MM.1S (cell line): ENCODE measurements around the gene RASGRF2.

Source experiments
- DNase-seq: peaks from one replicate; pipeline ENCODE4 v3.0.0-alpha.2; 2015
- H2AFZ ChIP-seq: fragments of 300-600 bp; sonication (generic); 2 replicates; pipeline ENCODE4 v1.6.0; 2016; ENCODE audit warnings: antibody characterized with exemption, low read length
- H3F3A ChIP-seq: fragments of 300-600 bp; sonication (generic); 2 replicates; pipeline ENCODE4 v1.6.1; 2016; ENCODE audit warnings: mild to moderate bottlenecking, antibody characterized with exemption, low read length, moderate library complexity, mixed read lengths; ENCODE audit not compliant: insufficient read depth
- H3K27ac ChIP-seq: fragments of 300-600 bp; sonication (generic); 2 replicates; pipeline ENCODE4 v1.5.1; 2016; ENCODE audit warnings: mild to moderate bottlenecking, low read length
- H3K27me3 ChIP-seq: fragments of 300-600 bp; sonication (generic); replicated peaks from 2 replicates; pipeline ENCODE4 v1.6.0; 2016; ENCODE audit warnings: low read length; ENCODE audit not compliant: insufficient read depth
- H3K36me3 ChIP-seq: fragments of 300-600 bp; sonication (generic); replicated peaks from 2 replicates; pipeline ENCODE4 v1.6.1; 2016; ENCODE audit warnings: mild to moderate bottlenecking, low read length, mixed read lengths; ENCODE audit not compliant: insufficient read depth
- H3K4me1 ChIP-seq: fragments of 300-600 bp; sonication (generic); 2 replicates; pipeline ENCODE4 v1.6.1; 2016; ENCODE audit warnings: low read length, mixed read lengths
- H3K4me2 ChIP-seq: fragments of 300-600 bp; sonication (generic); 2 replicates; pipeline ENCODE4 v1.6.0; 2016; ENCODE audit warnings: low read depth, low read length
- H3K4me3 ChIP-seq: fragments of 300-600 bp; sonication (generic); 2 replicates; pipeline ENCODE4 v1.5.1; 2016; ENCODE audit warnings: low read length, mixed read lengths
- H3K79me2 ChIP-seq: fragments of 300-600 bp; sonication (generic); 2 replicates; pipeline ENCODE4 v1.6.1; 2016; ENCODE audit warnings: mixed run types, low read length, mixed read lengths
- H3K9ac ChIP-seq: fragments of 300-600 bp; sonication (generic); 2 replicates; pipeline ENCODE4 v1.6.1; 2016; ENCODE audit warnings: low read length, mixed read lengths
- H3K9me2 ChIP-seq: fragments of 300-600 bp; sonication (generic); replicated peaks from 2 replicates; pipeline ENCODE4 v1.6.1; 2016; ENCODE audit warnings: mild to moderate bottlenecking, low read length, mixed read lengths; ENCODE audit not compliant: insufficient read depth
- H3K9me3 ChIP-seq: fragments of 300-600 bp; sonication (generic); replicated peaks from 2 replicates; pipeline ENCODE4 v1.6.1; 2016; ENCODE audit warnings: mild to moderate bottlenecking, low read length, mixed read lengths; ENCODE audit not compliant: insufficient read depth
- H4K20me1 ChIP-seq: fragments of 300-600 bp; sonication (generic); 2 replicates; pipeline ENCODE4 v1.6.1; 2016; ENCODE audit warnings: mild to moderate bottlenecking, low read length, moderate library complexity, mixed read lengths; ENCODE audit not compliant: insufficient read depth
- EZH2 ChIP-seq: fragments of 300-600 bp; sonication (generic); optimal IDR thresholded peaks from 2 replicates; pipeline ENCODE3; 2017; ENCODE audit warnings: low read depth, mild to moderate bottlenecking, antibody characterized with exemption, low read length, mixed read lengths
- EZH2phosphoT487 ChIP-seq: fragments of 300-600 bp; sonication (generic); IDR thresholded peaks from 2 replicates; pipeline ENCODE4 v1.6.1; 2018; ENCODE audit warnings: antibody characterized with exemption, low read length
- TF ChIP-seq, protein P1 (sequence below): fragments of 300-600 bp; sonication (generic); IDR thresholded peaks from 2 replicates; pipeline ENCODE4 v1.5.1; 2016; ENCODE audit warnings: antibody characterized with exemption, low read length, mixed read lengths

The RASGRF2 gene

GRCh38 chr5:81179959-81180358, 219.8 kb downstream of the RASGRF2 start:
- no peaks in the 10 kb centered on the region for H3K79me2 ChIP-seq
- no peak overlapping the region for H3K4me3 ChIP-seq
- H2AFZ ChIP-seq = no peak overlapping the region
- H3K9me3 ChIP-seq = no peaks in the 10 kb centered on the region
- TF ChIP-seq, protein P1, sequence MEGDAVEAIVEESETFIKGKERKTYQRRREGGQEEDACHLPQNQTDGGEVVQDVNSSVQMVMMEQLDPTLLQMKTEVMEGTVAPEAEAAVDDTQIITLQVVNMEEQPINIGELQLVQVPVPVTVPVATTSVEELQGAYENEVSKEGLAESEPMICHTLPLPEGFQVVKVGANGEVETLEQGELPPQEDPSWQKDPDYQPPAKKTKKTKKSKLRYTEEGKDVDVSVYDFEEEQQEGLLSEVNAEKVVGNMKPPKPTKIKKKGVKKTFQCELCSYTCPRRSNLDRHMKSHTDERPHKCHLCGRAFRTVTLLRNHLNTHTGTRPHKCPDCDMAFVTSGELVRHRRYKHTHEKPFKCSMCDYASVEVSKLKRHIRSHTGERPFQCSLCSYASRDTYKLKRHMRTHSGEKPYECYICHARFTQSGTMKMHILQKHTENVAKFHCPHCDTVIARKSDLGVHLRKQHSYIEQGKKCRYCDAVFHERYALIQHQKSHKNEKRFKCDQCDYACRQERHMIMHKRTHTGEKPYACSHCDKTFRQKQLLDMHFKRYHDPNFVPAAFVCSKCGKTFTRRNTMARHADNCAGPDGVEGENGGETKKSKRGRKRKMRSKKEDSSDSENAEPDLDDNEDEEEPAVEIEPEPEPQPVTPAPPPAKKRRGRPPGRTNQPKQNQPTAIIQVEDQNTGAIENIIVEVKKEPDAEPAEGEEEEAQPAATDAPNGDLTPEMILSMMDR = no peak
- no peak for TF ChIP-seq EZH2phosphoT487
- TF ChIP-seq EZH2 = no peak
- no peak overlapping the region for H3K9ac ChIP-seq
- no peaks in the 10 kb centered on the region for H3K9me2 ChIP-seq
- H4K20me1 ChIP-seq = no peaks in the 10 kb centered on the region
- no peaks in the 10 kb centered on the region for H3K27me3 ChIP-seq
- H3K4me2 ChIP-seq = no peak overlapping the region
- H3K4me1 ChIP-seq = no peaks in the 10 kb centered on the region
- no peak overlapping the region for H3K27ac ChIP-seq
- H3F3A ChIP-seq = no peaks in the 10 kb centered on the region
- DNase-seq = no peak
- no peaks in the 10 kb centered on the region for H3K36me3 ChIP-seq

DNA sequence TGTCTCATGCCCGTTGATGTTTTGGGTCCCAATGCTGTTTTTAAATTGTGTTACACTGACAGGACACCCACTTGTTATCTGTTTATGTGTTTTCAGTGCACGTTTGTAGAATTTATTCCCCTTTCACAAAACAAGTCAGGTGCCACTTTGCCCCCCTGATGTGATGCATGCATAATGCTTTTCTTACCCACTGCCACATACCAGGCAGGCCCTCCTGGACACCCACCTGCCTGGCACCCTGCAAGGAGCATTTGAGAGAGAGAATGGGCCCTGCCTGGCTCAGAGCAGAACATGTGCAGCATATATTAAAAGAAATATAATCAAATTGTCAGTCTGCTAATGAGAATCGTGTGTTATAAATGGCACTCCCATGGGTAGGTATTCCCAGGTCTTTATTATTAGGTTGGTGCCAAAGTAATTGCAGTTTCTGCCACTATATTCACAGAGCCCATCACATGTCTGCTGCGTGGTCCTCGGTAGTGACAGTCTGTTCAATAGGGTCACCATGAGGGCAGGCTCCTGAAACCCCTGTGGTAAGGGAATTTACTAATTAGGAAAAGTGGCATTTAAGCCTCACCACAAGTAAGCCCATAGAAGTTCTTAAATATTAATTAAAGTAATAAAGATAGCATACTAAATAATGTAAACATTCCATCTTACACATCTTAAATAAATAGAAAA, 220.8 kb downstream of the RASGRF2 start:
- H3K4me1 ChIP-seq = no peaks in the 10 kb centered on the region
- no peak overlapping the region for H3K4me2 ChIP-seq
- no peaks in the 10 kb centered on the region for H3K9me2 ChIP-seq
- no peak overlapping the region for H2AFZ ChIP-seq
- TF ChIP-seq EZH2 (no peak), EZH2phosphoT487 (no peak)
- TF ChIP-seq, protein P1 = no peak
- H3K79me2 ChIP-seq = no peaks in the 10 kb centered on the region
- no peaks in the 10 kb centered on the region for H3K27me3 ChIP-seq
- no peaks in the 10 kb centered on the region for H3K9me3 ChIP-seq
- no peaks in the 10 kb centered on the region for H4K20me1 ChIP-seq
- no peak for DNase-seq
- no peak overlapping the region for H3K4me3 ChIP-seq
- H3K27ac ChIP-seq = no peak overlapping the region
- no peaks in the 10 kb centered on the region for H3F3A ChIP-seq
- no peaks in the 10 kb centered on the region for H3K36me3 ChIP-seq
- no peak overlapping the region for H3K9ac ChIP-seq

- Histone ChIP-seq H3K27me3 (no peaks in the 10 kb centered on the region), H3K4me2 (no peak overlapping the region), H3K27ac (no peak overlapping the region), H3K4me3 (no peak overlapping the region), H3F3A (no peaks in the 10 kb centered on the region), H3K9ac (no peak overlapping the region), H2AFZ (no peak overlapping the region), H3K36me3 (no peaks in the 10 kb centered on the region), H3K79me2 (no peaks in the 10 kb centered on the region), H3K9me3 (no peaks in the 10 kb centered on the region), H4K20me1 (no peaks in the 10 kb centered on the region), H3K9me2 (no peaks in the 10 kb centered on the region), H3K4me1 (no peaks in the 10 kb centered on the region)
- no peak for TF ChIP-seq EZH2
- no peak for TF ChIP-seq EZH2phosphoT487
- TF ChIP-seq, protein P1 = no peak
- no peak for DNase-seq
These were observed 221.6 kb downstream of the RASGRF2 start for GRCh38 chr5:81181576-81182316.
